Skeletal muscle tissue (tissue), 4 donors: ENCODE results near the gene SMC1B. TPM values are rescaled to one million over a fixed set of nuclear protein-coding genes. Genes with fewer than 3 reads are reported as not detected.
A peak's percentile ranks its signal among the peaks of the same experiment; 100 is the strongest.
"Not testable (repeated sequence)": the region's sequence is repeated elsewhere in the genome, so short reads cannot be mapped to it uniquely, and the experiment has no call there.

ENCODE experiments used
- H3K27ac ChIP-seq: one replicate; pipeline ENCODE4 v1.7.0; 2013; ENCODE audit warnings: mild to moderate bottlenecking, low read depth, low read length, inconsistent platforms
- H3K27me3 ChIP-seq, 3 donors: one replicate each; pipeline ENCODE4 v1.7.0; 2013; ENCODE audit warnings: low read length in 3 of 3; ENCODE audit not compliant: control insufficient read depth in 3 of 3, insufficient read depth in 3 of 3
- H3K36me3 ChIP-seq, 3 donors: one replicate each; pipeline ENCODE4 v1.7.0; 2013; ENCODE audit warnings: low read length in 3 of 3; ENCODE audit not compliant: control insufficient read depth in 3 of 3, insufficient read depth in 3 of 3
- H3K4me1 ChIP-seq, 3 donors: one replicate each; pipeline ENCODE4 v1.7.0; 2013; ENCODE audit warnings: low read length in 3 of 3, mild to moderate bottlenecking in 3 of 3; ENCODE audit not compliant: control insufficient read depth in 3 of 3, insufficient read depth in 3 of 3
- H3K4me3 ChIP-seq, 3 donors: one replicate each; pipeline ENCODE4 v1.7.0; 2013; ENCODE audit warnings: low read length in 3 of 3
- H3K9ac ChIP-seq, 3 donors: one replicate each; pipeline ENCODE4 v1.7.0; 2013; ENCODE audit warnings: low read length in 3 of 3, mild to moderate bottlenecking in 3 of 3, moderate library complexity in 2 of 3, low read depth in 1 of 3
- H3K9me3 ChIP-seq, 3 donors: one replicate each; pipeline ENCODE4 v1.7.0; 2013; ENCODE audit warnings: low read length in 3 of 3; ENCODE audit not compliant: control insufficient read depth in 3 of 3
- total RNA-seq: library from RNA; depleted of rRNA; stranded (reverse); fragments of >200 nt; gene quantifications from one replicate; pipeline ENCODE4 v1.2.3, GENCODE V29; 2014
- donor health status: Osteomylitis.

SMC1B gene
- total RNA-seq, 1 donor from 2014 or later: under 0.01 TPM

DNA sequence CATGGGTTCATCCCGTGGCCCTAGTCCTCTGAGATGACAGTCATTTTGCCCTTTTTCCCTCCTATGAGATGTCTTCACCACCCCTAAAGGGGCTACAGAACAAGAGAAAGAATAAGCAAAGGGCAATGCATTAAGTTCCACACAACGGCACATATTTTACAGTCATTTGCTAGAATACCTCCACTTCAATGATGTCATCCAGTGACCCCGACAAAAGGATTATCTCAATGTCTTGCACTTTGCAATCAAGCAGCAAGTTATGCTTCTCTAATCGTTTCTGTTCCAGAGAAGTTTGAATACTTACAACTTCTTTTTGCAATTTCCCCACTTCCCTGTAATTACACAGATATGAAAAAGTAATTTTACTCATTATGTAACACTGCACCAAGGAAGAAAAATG is 53.8 kb downstream of the SMC1B start:
- H3K27me3 ChIP-seq: peaks cover 0 to 4% (median 3%) of the 10 kb centered on the region in 3 donors
- no peaks in the 10 kb centered on the region for H3K4me1 ChIP-seq
- H3K9me3 ChIP-seq: no peaks in the 10 kb centered on the region
- H3K4me3 ChIP-seq: no peak overlapping the region
- no peak overlapping the region for H3K9ac ChIP-seq
- no peaks in the 10 kb centered on the region for H3K36me3 ChIP-seq
- no peak overlapping the region for H3K27ac ChIP-seq

DNA sequence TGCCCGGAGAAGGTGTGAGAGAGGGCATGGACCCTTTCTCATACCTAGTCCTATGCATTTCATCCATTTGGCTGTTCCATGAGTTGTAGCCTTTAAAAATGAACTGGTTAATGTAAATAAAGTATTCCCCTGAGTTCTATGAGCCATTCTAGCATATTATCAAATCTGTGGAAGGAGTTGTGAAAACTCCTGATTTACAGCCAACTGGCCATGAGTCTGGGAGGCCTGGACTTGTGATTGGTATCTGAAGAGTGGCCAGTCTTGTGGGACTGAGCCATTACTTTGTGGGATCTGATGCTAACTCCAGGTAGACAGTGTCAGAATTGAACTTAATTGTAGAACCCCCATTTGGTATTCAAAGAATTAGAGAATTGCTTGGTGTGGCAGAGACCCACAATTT is 55.3 kb downstream of the SMC1B start:
- no peak overlapping the region for H3K27ac ChIP-seq
- no peak overlapping the region for H3K9ac ChIP-seq
- peaks cover 0 to 4% (median 3%) of the 10 kb centered on the region in 3 donors for H3K27me3 ChIP-seq
- H3K36me3 ChIP-seq: no peaks in the 10 kb centered on the region
- no peaks in the 10 kb centered on the region for H3K9me3 ChIP-seq
- no peak overlapping the region for H3K4me3 ChIP-seq
- H3K4me1 ChIP-seq: no peaks in the 10 kb centered on the region

DNA sequence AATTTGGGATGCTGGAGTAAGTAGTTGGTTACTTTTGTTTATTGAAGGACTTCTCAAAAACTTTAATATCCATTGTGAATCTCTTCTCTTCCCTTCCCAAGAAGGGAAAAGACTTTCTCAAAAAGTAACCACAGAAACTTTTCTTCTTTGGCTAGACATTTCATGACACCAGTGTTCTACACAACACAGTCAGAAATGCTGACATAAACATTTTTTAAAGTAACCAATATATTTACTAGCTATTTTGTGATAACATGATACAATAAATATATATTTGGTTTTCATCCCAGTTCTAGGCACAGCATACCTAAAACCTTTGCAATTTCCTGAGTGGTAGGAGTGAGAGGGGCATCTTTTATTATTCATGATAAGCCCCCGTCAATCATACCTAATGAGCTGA is 55.9 kb downstream of the SMC1B start:
- Histone ChIP-seq H3K27ac (no peak overlapping the region), H3K9me3 (no peaks in the 10 kb centered on the region), H3K4me1 (no peaks in the 10 kb centered on the region), H3K9ac (no peak overlapping the region), H3K4me3 (no peak overlapping the region), H3K36me3 (no peaks in the 10 kb centered on the region), H3K27me3 (peaks cover 0 to 4% (median 3%) of the 10 kb centered on the region in 3 donors)

DNA sequence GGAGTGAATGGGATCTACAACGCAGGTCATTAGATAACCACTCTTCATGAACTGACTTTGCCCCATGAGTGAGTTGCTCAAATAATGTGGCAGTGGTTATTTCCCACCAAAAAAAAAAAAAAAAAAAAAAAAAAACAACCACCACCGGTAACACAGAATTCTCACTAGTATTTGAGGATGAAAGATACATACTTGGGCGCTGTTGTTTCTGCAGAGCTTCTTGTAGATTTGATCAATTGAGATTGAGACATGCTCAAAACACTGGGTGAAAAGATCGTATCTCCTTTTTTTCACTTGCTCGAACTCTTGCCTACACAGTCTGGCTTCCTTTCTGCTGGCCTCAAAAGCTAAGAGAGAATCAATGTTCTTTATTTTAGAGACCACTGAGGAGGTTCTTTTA is 59.6 kb downstream of the SMC1B start:
- H3K36me3 ChIP-seq: no peaks in the 10 kb centered on the region
- no peak overlapping the region for H3K4me3 ChIP-seq
- no peaks in the 10 kb centered on the region for H3K9me3 ChIP-seq
- H3K9ac ChIP-seq: no peak overlapping the region
- H3K4me1 ChIP-seq: no peaks in the 10 kb centered on the region
- H3K27me3 ChIP-seq: no peaks in the 10 kb centered on the region
- no peak overlapping the region for H3K27ac ChIP-seq

DNA sequence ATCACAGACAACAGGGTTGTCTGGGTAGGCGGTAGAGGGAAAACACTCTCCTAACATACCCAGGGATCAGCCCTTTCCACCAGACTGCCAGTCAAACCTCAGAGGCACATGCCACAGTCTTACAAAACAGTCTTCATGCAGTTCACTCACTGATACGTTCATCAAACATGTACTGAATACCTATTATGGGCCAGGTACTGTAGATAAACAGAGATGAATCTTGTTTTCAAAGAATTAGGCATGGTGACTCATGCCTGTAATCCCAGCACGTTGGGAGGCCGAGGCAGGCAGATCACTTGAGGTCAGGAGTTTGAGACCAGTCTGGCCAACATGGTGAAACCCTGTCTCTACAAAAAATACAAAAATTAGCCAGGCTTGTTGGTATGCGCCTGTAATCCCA is 60.6 kb downstream of the SMC1B start:
- H3K4me3 ChIP-seq, H3K4me1 ChIP-seq, H3K36me3 ChIP-seq, H3K9me3 ChIP-seq, H3K27me3 ChIP-seq, H3K27ac ChIP-seq, H3K9ac ChIP-seq: not testable (repeated sequence)

DNA sequence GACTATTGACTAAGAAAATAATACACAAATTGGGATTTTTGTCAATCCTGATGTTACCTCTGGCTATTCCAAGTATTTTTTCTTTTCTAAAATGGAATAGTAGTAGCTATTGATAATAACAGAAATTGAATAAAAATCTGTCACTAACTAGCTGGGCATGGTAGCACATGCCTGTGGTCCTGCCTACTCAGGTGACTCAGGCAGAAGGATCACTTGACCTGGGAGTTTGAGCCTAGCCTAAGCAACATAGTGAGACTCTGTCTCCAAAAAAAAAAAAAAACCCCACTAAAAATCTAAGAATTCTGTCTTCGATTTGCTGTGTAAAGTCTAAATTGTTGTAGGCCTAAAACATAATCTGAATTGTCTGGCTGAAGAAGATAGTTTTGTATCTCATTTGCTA is 61.4 kb downstream of the SMC1B start:
- no peak overlapping the region for H3K9ac ChIP-seq
- no peaks in the 10 kb centered on the region for H3K27me3 ChIP-seq
- H3K4me1 ChIP-seq: no peaks in the 10 kb centered on the region
- no peak overlapping the region for H3K4me3 ChIP-seq
- H3K36me3 ChIP-seq: no peaks in the 10 kb centered on the region
- no peaks in the 10 kb centered on the region for H3K9me3 ChIP-seq
- H3K27ac ChIP-seq: no peak overlapping the region

DNA sequence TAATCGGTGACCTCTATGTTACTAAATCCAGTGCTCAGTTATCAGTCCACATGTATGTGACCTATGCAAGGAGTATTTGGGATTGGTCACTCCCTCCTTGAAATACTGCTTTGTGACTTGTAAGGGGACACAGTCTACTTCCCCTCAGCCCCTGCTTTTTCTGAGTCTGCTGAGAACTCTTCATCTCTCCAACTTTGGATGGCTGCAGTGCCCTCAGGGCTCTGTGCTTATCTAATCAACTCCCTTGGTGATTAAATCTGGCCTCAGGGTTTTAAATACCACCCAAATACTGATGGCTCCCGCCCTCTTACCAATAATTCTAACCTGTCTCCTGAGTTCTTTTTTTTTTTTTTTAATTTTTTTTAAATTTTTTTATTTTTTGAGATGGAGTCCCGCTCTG is 63.5 kb downstream of the SMC1B start:
- no peak overlapping the region for H3K9ac ChIP-seq
- H3K27me3 ChIP-seq: no peaks in the 10 kb centered on the region
- H3K9me3 ChIP-seq: no peaks in the 10 kb centered on the region
- no peaks in the 10 kb centered on the region for H3K36me3 ChIP-seq
- no peak overlapping the region for H3K4me3 ChIP-seq
- H3K27ac ChIP-seq: no peak overlapping the region
- H3K4me1 ChIP-seq: no peaks in the 10 kb centered on the region

DNA sequence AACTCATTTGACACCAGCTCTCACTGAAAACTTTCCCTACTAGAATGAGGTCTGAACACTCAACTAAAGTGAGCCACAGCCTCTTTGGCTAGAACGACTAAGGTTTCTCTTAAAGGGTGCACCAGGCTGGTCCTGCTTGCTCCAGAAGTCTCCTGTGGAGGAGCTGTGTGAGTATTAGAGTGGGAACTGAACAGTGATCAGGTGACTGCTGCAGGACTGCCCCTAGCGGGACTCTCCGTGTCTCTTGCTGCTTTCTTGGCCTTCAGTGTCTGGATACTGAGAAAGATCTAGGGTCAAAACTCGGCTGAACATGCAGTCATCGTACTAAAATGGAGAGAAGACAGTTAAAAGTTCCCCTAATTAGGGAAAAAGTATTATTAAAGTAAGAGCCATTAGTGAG is 69.1 kb downstream of the SMC1B start:
- peaks cover 17 to 18% (median 17%) of the 10 kb centered on the region in 3 donors for H3K36me3 ChIP-seq
- H3K9ac ChIP-seq: no peak overlapping the region
- no peak overlapping the region for H3K27ac ChIP-seq
- no peak overlapping the region for H3K4me3 ChIP-seq
- H3K27me3 ChIP-seq: no peaks in the 10 kb centered on the region
- no peaks in the 10 kb centered on the region for H3K9me3 ChIP-seq
- no peaks in the 10 kb centered on the region for H3K4me1 ChIP-seq

DNA sequence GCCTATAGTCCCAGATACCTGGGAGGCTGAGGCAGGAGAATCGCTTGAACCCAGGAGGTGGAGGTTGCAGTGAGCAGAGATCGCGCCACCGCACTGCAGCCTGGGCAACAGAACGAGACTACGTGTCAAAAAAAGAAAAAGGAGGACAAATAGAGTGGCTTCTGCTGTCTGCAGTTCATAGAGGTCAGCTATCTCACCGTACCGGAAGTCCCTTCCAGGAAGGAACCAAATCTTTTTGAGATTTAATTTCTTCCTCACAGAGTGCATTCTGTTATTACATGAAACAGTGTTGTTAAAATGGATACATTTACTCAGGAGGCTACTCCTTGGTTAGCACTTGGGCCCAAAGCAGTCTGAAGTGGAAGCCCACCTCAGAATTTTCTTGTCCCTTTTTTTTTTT is 70.3 kb downstream of the SMC1B start:
- no peak overlapping the region for H3K9ac ChIP-seq
- H3K9me3 ChIP-seq: no peaks in the 10 kb centered on the region
- no peak overlapping the region for H3K27ac ChIP-seq
- H3K4me3 ChIP-seq: no peak overlapping the region
- H3K36me3 ChIP-seq: peaks cover 17 to 24% (median 18%) of the 10 kb centered on the region in 3 donors
- H3K4me1 ChIP-seq: no peaks in the 10 kb centered on the region
- H3K27me3 ChIP-seq: no peaks in the 10 kb centered on the region

DNA sequence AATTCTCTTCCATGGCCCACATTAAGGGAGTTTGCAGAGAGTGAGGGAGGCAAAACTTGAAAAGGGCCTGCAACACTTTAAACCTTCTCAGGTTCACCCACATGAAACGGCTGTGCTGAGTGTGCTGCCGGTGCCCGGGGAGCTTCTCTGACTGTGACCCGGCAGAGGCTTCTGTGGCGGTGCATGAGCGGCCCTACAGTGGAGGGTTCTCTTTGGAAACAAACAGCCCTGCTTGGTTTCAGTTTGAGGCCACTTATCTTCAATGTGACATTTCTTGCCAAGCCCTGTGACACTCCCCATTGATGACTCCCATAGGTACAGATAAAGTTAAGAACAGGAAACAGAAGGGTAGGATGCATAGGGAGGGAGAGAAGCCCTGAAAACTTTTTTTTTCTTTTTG is 71.9 kb downstream of the SMC1B start:
- Histone ChIP-seq H3K4me1 (peaks cover 12 to 15% (median 14%) of the 10 kb centered on the region in 3 donors), H3K27me3 (no peaks in the 10 kb centered on the region), H3K4me3 (no peak overlapping the region), H3K9ac (peak overlapping the region in 1 of 3 donors; percentile 1), H3K9me3 (no peaks in the 10 kb centered on the region), H3K36me3 (peaks cover 18 to 24% (median 20%) of the 10 kb centered on the region in 3 donors), H3K27ac (no peak overlapping the region)

DNA sequence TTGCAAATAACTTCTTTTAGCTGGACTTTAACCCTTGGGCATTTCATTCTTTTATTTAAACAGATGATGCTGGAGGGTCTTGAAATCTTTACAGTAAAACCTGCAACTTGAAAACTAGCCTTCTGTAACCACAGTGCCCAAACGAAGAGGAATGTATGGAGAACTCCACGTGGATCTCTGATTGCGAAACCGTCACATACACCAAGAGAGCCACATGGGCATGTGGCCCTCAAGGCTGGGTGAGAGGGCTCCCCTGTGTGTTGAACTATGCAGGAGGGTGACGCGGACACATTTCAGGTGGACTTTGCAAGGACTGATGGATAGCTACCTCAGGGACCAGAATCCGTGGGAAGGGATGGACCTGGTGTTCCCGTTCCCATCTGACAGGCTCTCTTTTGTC is 73.1 kb downstream of the SMC1B start:
- H3K9ac ChIP-seq: no peak overlapping the region
- peaks cover 24 to 27% (median 26%) of the 10 kb centered on the region in 3 donors for H3K4me1 ChIP-seq
- no peak overlapping the region for H3K4me3 ChIP-seq
- peaks cover 18 to 24% (median 21%) of the 10 kb centered on the region in 3 donors for H3K36me3 ChIP-seq
- no peaks in the 10 kb centered on the region for H3K9me3 ChIP-seq
- H3K27ac ChIP-seq: no peak overlapping the region
- no peaks in the 10 kb centered on the region for H3K27me3 ChIP-seq
